Measurements from ENCODE around the gene GRIK4. TPM values are rescaled to one million over a fixed set of nuclear protein-coding genes. Genes with fewer than 3 reads are reported as not detected.

GRIK4 gene
- total RNA-seq, 1 donor from 2014 or later = 0.39 TPM

GRCh38 chr11:120547811-120548681 is 36.5 kb downstream of the GRIK4 start:
- DNase-seq = peak; percentile 37

GRCh38 chr11:120548682-120549209 is 37.2 kb downstream of the GRIK4 start:
- DNase-seq = no peak

- no peak for DNase-seq
Measured at GRCh38 chr11:120549346-120549745, 37.8 kb downstream of the GRIK4 start.

GRCh38 chr11:120550007-120550406 is 38.5 kb downstream of the GRIK4 start:
- no peak for DNase-seq

- no peak for DNase-seq
Measured at GRCh38 chr11:120551191-120551590, 39.6 kb downstream of the GRIK4 start.

GRCh38 chr11:120554766-120555432 is 43.4 kb downstream of the GRIK4 start:
- DNase-seq = no peak

- no peak for DNase-seq
Measured at GRCh38 chr11:120555433-120555773, 43.9 kb downstream of the GRIK4 start.

GRCh38 chr11:120556797-120557196 is 45.2 kb downstream of the GRIK4 start:
- no peak for DNase-seq

- no peak for DNase-seq
Measured at GRCh38 chr11:120558744-120559431, 47.3 kb downstream of the GRIK4 start.

- DNase-seq = no peak
Measured at GRCh38 chr11:120561286-120561685, 49.7 kb downstream of the GRIK4 start.

GRCh38 chr11:120562806-120563425 is 51.4 kb downstream of the GRIK4 start:
- peak; percentile 19 for DNase-seq

- no peak for DNase-seq
Measured at GRCh38 chr11:120563703-120564572, 52.4 kb downstream of the GRIK4 start.

- no peak for DNase-seq
Measured at GRCh38 chr11:120564573-120565311, 53.2 kb downstream of the GRIK4 start.

- DNase-seq = no peak
Measured at GRCh38 chr11:120565466-120566155, 54.1 kb downstream of the GRIK4 start.

GRCh38 chr11:120566176-120566575 is 54.6 kb downstream of the GRIK4 start:
- DNase-seq = no peak

- no peak for DNase-seq
Measured at GRCh38 chr11:120568572-120569307, 57.2 kb downstream of the GRIK4 start.

GRCh38 chr11:120569861-120570260 is 58.3 kb downstream of the GRIK4 start:
- DNase-seq = no peak

GRCh38 chr11:120571476-120571875 is 59.9 kb downstream of the GRIK4 start:
- DNase-seq = no peak

GRCh38 chr11:120573756-120574354 is 62.3 kb downstream of the GRIK4 start:
- DNase-seq = no peak
